IPS DF 4.7 (cell line): ENCODE results near the gene CLEC10A.
"Not testable (repeated sequence)": the region's sequence is repeated elsewhere in the genome, so short reads cannot be mapped to it uniquely, and the experiment has no call there.

ENCODE experiments used
- DNase-seq: peaks from one replicate; pipeline ENCODE4 v3.0.0-alpha.2; 2013; ENCODE audit warnings: low spot score; ENCODE audit errors: extremely low read depth

Gene CLEC10A

DNA sequence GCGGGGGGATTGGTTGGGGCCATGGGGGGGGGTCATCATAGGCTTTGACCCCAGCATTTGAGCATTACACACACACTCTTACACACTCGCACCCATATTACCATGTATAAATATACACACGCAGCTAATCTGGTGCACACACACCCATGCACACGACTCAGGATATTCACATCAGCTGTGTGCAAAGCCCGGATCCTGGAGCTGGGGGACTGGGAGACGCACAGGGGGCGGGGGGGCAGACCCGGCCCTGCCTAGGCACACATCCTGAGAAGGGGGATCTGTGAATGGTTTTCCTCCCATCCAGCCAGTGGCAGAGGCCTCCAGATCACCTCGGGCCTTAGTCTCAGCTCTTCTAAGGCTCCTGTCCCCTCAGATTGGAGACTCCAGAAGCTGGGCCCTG, 28.9 kb upstream of the CLEC10A start:
- DNase-seq: no peak

- no peak for DNase-seq
Observed at GRCh38 chr17:7108560-7108925, 28.5 kb upstream of the CLEC10A start.

GRCh38 chr17:7107795-7108559, 27.9 kb upstream of the CLEC10A start:
- no peak for DNase-seq

- DNase-seq: no peak
Observed at GRCh38 chr17:7107012-7107754, 27.1 kb upstream of the CLEC10A start.

DNA sequence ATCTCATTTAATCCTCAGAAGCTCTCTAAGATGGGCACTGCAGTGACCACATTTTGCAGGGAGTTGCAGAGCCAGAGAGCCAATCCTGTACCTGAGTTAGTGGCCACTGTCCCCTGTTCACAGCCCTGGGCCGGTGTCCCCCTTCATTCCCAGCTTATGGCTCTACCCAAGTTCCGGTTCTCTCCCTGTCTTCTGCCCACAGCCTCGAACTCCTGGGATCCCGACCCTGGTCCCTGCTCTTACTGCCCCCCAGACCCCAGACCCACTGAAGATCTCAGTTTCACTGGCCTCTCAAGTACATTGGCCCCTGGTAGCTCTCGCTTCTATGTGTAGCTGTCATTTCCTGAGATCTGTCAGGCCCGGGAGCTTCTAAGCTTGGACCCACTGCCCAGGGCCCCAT, 22.4 kb upstream of the CLEC10A start:
- no peak for DNase-seq

DNA sequence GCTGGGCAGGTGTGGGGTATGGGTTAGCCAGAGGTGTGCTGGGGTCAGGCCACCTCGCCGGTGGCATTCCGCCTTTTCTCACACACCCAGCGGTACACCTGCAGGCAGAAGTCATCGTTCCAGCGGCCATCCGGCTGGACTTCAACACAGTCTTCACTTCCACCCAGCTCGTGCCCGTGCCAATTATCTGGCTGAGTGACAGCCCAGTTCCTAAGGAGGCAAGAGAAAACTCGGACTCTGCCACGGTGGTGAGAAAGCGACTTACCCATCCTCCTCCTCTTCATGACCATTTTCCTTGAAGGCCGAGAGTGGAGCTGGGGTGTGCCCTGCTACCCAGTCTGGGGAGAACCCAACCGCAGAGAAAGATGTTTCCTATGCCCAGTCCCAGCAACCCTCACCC, 21.5 kb upstream of the CLEC10A start:
- DNase-seq: no peak

GRCh38 chr17:7100641-7101379, 20.8 kb upstream of the CLEC10A start:
- DNase-seq: not testable (repeated sequence)

GRCh38 chr17:7098802-7099459, 18.9 kb upstream of the CLEC10A start:
- DNase-seq: no peak

- DNase-seq: no peak
Observed at GRCh38 chr17:7097940-7098339, 17.9 kb upstream of the CLEC10A start.

DNA sequence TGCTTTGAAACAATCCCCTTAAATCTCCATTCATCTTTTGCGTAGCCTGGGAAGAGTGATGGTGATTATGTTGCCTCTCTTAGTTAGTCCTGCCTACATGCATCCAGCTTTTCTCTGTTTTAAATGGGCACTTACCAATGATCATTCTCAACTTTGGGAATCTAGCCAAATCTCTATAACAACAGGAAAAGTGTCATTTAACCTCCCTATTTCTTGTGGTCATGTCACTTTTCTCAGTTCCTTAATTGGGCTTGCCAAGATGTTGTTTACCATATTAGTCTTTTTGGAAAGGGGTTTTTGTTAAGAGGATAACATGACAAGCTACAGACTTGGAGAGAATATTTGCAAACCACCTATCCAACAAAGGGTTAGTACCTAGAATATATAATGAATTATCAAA, 15.6 kb upstream of the CLEC10A start:
- no peak for DNase-seq

- DNase-seq: no peak
Observed at GRCh38 chr17:7094652-7095019, 14.6 kb upstream of the CLEC10A start.

DNA sequence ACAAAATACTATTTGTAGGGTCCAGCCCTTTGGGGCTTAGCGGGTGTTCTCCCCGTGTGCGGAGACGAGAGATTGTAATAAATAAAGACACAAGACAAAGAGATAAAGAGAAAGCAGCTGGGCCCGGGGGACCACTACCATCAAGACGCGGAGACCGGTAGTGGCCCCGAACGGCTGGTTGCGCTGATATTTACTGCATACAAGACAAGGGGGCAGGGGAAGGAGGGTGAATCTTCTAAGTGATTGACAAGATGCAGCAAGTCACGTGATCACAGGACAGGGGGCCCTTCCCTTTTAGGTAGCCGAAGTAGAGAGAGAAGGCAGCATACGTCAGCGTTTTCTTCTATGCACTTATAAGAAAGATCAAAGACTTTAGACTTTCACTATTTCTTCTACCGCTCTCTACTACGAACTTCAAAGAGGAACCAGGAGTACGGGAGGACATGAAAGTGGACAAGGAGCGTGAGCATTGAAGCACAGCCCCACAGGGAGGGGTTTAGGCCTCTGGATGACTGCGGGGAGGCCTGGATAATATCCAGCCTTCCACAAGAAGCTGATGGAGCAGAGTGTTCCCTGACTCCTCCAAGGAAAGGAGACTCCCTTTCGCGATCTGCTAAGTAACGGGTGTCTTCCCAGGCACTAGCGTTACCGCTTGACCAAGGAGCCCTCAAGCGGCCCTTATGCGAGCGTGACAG, 11.4 kb upstream of the CLEC10A start:
- DNase-seq: not testable (repeated sequence)

- not testable (repeated sequence) for DNase-seq
Observed at GRCh38 chr17:7089570-7089969, 9.5 kb upstream of the CLEC10A start.

DNA sequence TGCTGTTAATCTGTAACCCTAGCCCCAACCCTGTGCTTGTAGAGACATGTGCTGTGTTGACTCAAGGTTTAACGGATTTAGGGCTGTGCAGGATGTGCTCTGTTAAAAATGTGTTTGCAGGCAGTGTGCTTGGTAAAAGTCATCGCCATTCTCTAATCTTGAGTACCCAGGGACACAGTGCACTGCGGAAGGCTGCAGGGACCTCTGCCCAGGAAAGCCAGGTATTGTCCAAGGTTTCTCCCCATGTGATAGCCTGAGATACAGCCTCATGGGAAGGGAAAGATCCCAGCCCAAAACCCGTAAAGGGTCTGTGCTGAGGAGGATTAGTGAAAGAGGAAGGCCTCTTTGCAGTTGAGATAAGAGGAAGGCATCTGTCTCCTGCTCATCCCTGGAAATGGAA, 8.4 kb upstream of the CLEC10A start:
- not testable (repeated sequence) for DNase-seq

DNA sequence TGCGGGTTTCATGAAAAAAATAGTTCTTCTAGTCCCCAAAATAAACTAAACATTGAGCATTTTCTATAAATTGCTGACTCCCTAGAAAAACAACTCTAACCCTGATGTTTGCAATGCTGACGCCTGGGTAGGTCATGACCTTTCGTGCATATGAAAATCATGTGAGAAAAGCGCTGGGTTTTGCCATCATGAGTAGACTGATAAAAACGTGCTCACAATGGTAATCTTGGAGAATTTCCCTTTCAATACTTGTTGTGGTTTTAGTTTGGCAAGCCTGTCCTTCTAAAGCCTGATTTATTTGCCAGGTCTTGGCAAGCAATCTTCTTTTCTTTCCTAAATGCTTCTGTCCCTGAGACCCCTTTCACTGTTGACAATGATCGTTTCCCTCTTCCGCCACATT, 4.0 kb upstream of the CLEC10A start:
- no peak for DNase-seq

- DNase-seq: no peak
Observed at GRCh38 chr17:7083592-7083991, 3.5 kb upstream of the CLEC10A start.

GRCh38 chr17:7081341-7082062, 1.5 kb upstream of the CLEC10A start:
- DNase-seq: no peak

GRCh38 chr17:7080456-7081041, 498 bp upstream of the CLEC10A start:
- no peak for DNase-seq

DNA sequence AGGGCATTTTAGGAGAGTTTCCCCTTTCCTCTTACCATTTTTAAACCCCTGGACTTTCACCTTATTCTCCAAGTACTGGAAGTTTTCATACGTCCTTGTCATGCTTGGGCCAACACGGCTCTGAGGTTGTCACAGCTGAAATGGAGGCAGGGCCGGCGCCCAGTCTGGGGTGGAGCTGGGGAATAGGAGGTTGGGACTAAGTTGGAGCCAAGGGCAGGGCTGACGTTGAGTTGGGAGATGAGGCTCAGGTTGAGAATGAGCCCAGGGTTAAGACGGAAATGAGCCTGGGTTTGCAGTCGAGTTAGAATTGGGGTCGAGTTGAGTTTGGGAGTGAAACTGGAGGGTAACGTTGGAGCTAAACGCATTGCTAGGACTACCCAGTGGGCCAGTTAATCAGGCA, 1.3 kb downstream of the CLEC10A start:
- no peak for DNase-seq

GRCh38 chr17:7077911-7078546, 2.0 kb downstream of the CLEC10A start:
- DNase-seq: no peak
